RPMI7951 (cell line): ENCODE results near the gene HRH2. TPM values are rescaled to one million over a fixed set of nuclear protein-coding genes. Genes with fewer than 3 reads are reported as not detected.
"Not testable (repeated sequence)": the region's sequence is repeated elsewhere in the genome, so short reads cannot be mapped to it uniquely, and the experiment has no call there.

ENCODE experiments used
- DNase-seq: peaks from one replicate; pipeline ENCODE4 v3.0.0-alpha.2; 2012; ENCODE audit warnings: low read depth
- total RNA-seq: library from RNA; depleted of rRNA; stranded (reverse); fragments of >200 nt; shearing (Covaris generic); gene quantifications from 2 replicates; pipeline ENCODE4 v1.2.3, GENCODE V29; 2014; rRNA removed

The HRH2 gene
- total RNA-seq, 1 experiment from 2014 or later: 5.3 TPM

GRCh38 chr5:175740014-175740413, 82.1 kb downstream of the HRH2 start:
- no peak for DNase-seq

GRCh38 chr5:175741556-175741955, 83.7 kb downstream of the HRH2 start:
- no peak for DNase-seq

GRCh38 chr5:175742290-175742994, 84.6 kb downstream of the HRH2 start:
- no peak for DNase-seq

- peak; percentile 29 for DNase-seq
Measured at GRCh38 chr5:175743676-175744210, 85.9 kb downstream of the HRH2 start.

- DNase-seq: no peak
Measured at GRCh38 chr5:175745210-175745609, 87.3 kb downstream of the HRH2 start.

- DNase-seq: peak; percentile 54
Measured at GRCh38 chr5:175746851-175747250, 89.0 kb downstream of the HRH2 start.

GRCh38 chr5:175747539-175748060, 89.7 kb downstream of the HRH2 start:
- DNase-seq: no peak

GRCh38 chr5:175748650-175749049, 90.8 kb downstream of the HRH2 start:
- no peak for DNase-seq

- peak; percentile 93 for DNase-seq
Measured at GRCh38 chr5:175749591-175749990, 91.7 kb downstream of the HRH2 start.

- no peak for DNase-seq
Measured at GRCh38 chr5:175750511-175750931, 92.7 kb downstream of the HRH2 start.

- no peak for DNase-seq
Measured at GRCh38 chr5:175751369-175751768, 93.5 kb downstream of the HRH2 start.

GRCh38 chr5:175752826-175753535, 95.1 kb downstream of the HRH2 start:
- DNase-seq: peak; percentile 50

- DNase-seq: no peak
Measured at GRCh38 chr5:175753536-175754402, 95.9 kb downstream of the HRH2 start.

GRCh38 chr5:175759991-175760390, 102.1 kb downstream of the HRH2 start:
- not testable (repeated sequence) for DNase-seq

Other genes starting within 250 kb of the HRH2 start
- not detected in 2 replicates for gene DRD1, start 213.9 kb upstream of the HRH2 start, total RNA-seq
- gene SFXN1, start 179.5 kb upstream of the HRH2 start, total RNA-seq: 103 and 112 TPM in 2 replicates
- not detected in 2 replicates for gene CPLX2, start 213.5 kb downstream of the HRH2 start, total RNA-seq